KBM-7 (cell line): ENCODE results near the gene PPIL6.

ENCODE experiments used
- DNase-seq: peaks from one replicate; pipeline ENCODE4 v3.0.0-alpha.2; 2015
- in situ Hi-C: fragments of 300-500 bp; cut with MboI; formaldehyde crosslinking; loops from 2 replicates; pipeline ENCODE4 v1.14.3; 2020; ENCODE audit warnings: low sequenced_read_pairs, low pct_unique_long_range_greater_than_20kb, mixed read lengths

The PPIL6 gene

GRCh38 chr6:109424946-109425345, 15.5 kb downstream of the PPIL6 start:
- in situ Hi-C loops: no loop called here
- no peak for DNase-seq

- in situ Hi-C loops: no loop called here
- no peak for DNase-seq
Observed at GRCh38 chr6:109421184-109421583, 19.2 kb downstream of the PPIL6 start.

- peak; percentile 55 for DNase-seq
- in situ Hi-C loops: no loop called here
Observed at GRCh38 chr6:109420751-109421150, 19.7 kb downstream of the PPIL6 start.

GRCh38 chr6:109417646-109418045, 22.8 kb downstream of the PPIL6 start:
- in situ Hi-C loops: no loop called here

GRCh38 chr6:109411034-109411433, 29.4 kb downstream of the PPIL6 start:
- DNase-seq: no peak
- in situ Hi-C loops: no loop called here

More at GRCh38 chr6:109417646-109418045, 22.8 kb downstream of the PPIL6 start:
- no peak for DNase-seq

GRCh38 chr6:109406196-109406595, 34.2 kb downstream of the PPIL6 start:
- in situ Hi-C loops: no loop called here
- no peak for DNase-seq

- in situ Hi-C loops: loop anchor here (25.0 kb wide), 2 partner anchors 210 to 860 kb away; no protein-coding TSS in a partner anchor
- peak; percentile 75 for DNase-seq
Observed at GRCh38 chr6:109397020-109397419, 43.4 kb downstream of the PPIL6 start.

- no peak for DNase-seq
- in situ Hi-C loops: loop anchor here (25.0 kb wide), 2 partner anchors 209 to 859 kb away; no protein-coding TSS in a partner anchor
Observed at GRCh38 chr6:109396046-109396718, 44.2 kb downstream of the PPIL6 start.

GRCh38 chr6:109393886-109394281, 46.5 kb downstream of the PPIL6 start:
- in situ Hi-C loops: loop anchor here (25.0 kb wide), 2 partner anchors 207 to 857 kb away; no protein-coding TSS in a partner anchor

GRCh38 chr6:109393157-109393885, 47.1 kb downstream of the PPIL6 start:
- no peak for DNase-seq
- in situ Hi-C loops: loop anchor here (25.0 kb wide), 2 partner anchors 206 to 856 kb away; no protein-coding TSS in a partner anchor

More at GRCh38 chr6:109393886-109394281, 46.5 kb downstream of the PPIL6 start:
- DNase-seq: no peak

GRCh38 chr6:109389650-109390274, 50.7 kb downstream of the PPIL6 start:
- in situ Hi-C loops: loop anchor here (25.0 kb wide), 2 partner anchors 202 to 852 kb away; no protein-coding TSS in a partner anchor
- no peak for DNase-seq

GRCh38 chr6:109388265-109388664, 52.2 kb downstream of the PPIL6 start:
- in situ Hi-C loops: loop anchor here (25.0 kb wide), 2 partner anchors 201 to 851 kb away; no protein-coding TSS in a partner anchor
- DNase-seq: no peak

- in situ Hi-C loops: loop anchor here (25.0 kb wide), 2 partner anchors 196 to 846 kb away; no protein-coding TSS in a partner anchor
- DNase-seq: no peak
Observed at GRCh38 chr6:109383438-109383940, 56.9 kb downstream of the PPIL6 start.

- peak; percentile 98 for DNase-seq
- in situ Hi-C loops: loop anchor here (25.0 kb wide), 2 partner anchors 196 to 846 kb away; no protein-coding TSS in a partner anchor
Observed at GRCh38 chr6:109382576-109383437, 57.6 kb downstream of the PPIL6 start.

GRCh38 chr6:109381747-109382575, 58.5 kb downstream of the PPIL6 start, which contains the start of gene CD164:
TSS of gene CD164 (minus strand) at chr6:109382467. CDS start at chr6:109382378, 89 bp downstream.
- peak; percentile 96 for DNase-seq
- in situ Hi-C loops: loop anchor here (25.0 kb wide), 2 partner anchors 195 to 845 kb away; no protein-coding TSS in a partner anchor

GRCh38 chr6:109381061-109381746, 59.2 kb downstream of the PPIL6 start:
- no peak for DNase-seq
- in situ Hi-C loops: loop anchor here (25.0 kb wide), 2 partner anchors 194 to 844 kb away; no protein-coding TSS in a partner anchor

- no peak for DNase-seq
- in situ Hi-C loops: loop anchor here (25.0 kb wide), 2 partner anchors 192 to 842 kb away; no protein-coding TSS in a partner anchor
Observed at GRCh38 chr6:109379711-109380110, 60.7 kb downstream of the PPIL6 start.
